HG03469 (cell line): ENCODE results near the gene TMEM266.

Experiments used
- ATAC-seq: cut with Tn5 transposase; IDR thresholded peaks from one replicate; pipeline ENCODE4 v1.9.1; 2021; ENCODE audit warnings: mild to moderate bottlenecking, moderate library complexity, moderate number of reproducible peaks; ENCODE audit not compliant: unreplicated experiment

Gene TMEM266

DNA sequence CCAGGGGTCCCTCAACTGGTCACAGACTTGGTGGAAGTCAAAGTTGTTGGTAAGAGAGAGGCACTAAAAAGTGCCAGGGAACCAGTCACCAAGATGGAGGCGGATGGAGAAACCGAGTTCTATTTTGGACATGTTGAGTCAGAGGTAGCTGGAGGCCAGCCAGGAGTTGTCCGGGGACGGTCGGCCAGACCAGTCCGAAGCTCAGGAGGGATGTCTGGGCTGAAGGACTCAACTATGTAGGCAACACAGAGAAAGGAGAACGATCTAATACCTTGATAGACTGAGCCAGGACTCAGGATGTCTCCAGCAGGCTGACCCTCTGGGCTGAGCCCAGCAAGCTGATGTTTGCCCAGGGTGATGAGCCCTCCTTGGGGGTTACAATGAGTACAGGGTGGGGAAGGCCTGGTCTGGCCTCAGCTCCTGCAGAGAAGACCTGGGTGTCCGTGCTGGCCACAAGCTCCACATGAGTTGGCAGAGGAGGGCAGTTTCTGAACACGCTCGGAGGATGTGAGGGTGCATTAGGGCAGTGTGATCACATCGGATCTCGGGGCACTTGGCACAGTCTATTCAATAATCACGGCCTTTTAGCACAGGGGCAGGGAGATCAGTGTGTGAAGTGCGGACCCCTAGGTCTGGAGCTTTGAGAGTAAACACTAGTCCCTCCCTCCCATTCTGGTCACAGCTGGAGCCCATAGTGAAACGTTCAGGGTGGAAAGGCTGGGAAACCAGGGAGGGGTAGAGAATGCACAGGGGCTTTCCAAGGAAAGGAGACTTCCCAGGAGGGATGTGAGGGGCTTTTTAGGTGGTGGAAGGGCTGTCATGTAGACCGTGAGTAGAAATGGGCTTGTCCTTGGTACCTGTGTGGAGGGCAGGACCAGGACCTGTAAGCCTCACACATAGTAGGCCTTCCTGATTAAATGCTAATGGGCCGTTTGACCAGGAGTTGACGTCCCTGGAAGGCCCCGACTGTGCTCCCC, 139.6 kb downstream of the TMEM266 start:
- no peak for ATAC-seq

DNA sequence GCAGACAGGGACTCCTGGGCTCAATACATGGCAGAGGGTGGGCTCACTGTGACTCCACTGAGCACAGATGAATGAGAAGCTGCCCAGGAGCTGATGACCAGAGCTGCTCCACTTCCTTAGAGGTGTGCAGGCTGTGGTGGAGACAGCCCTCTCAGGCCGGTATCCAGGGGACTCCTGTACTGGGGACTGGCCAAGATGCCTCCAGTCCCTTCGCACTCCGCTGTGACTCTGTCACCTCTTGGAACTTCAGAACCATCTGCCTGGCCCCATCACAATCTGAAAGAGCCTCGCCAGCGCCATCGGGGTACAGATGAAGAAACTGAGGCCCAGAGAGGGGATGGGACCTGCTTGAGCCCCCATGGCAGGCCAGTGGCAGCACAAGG, 140.3 kb downstream of the TMEM266 start:
- no peak for ATAC-seq

GRCh38 chr15:76200641-76201105, 140.9 kb downstream of the TMEM266 start:
- ATAC-seq = no peak

DNA sequence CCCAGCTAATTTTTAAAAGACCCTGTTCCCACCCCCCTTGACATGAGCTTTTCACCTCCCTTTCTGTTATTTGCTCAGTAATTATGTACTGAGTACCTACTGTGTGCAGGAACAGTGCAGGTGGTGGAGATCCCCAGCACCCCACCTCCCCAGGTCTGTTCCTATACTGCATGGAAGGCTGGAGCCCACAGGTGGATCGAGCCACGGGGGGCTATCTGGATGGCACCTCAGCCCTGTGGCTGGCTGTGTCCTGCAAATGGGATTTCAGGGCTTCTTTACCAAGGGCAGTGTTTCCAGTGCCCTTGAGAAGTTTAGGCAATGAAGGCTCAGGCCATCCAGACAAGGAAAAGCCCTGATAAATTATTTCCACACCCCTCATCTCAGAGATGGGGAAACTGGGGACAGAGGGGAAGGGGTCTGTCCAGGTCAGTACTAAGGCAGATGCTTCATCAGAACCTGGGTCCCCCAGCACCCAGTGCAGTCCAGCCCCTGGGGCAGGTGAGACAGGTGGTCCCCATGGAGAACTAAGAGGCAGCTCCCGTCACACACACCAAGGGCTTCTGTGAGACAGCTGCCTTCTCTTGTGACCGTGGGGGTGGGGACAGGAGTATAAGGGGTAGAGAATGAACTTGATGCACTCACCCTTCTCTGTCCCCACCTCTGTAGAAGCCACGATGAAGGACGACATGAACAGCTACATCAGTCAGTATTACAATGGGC, 141.9 kb downstream of the TMEM266 start:
- no peak for ATAC-seq

GRCh38 chr15:76203346-76204108, 143.7 kb downstream of the TMEM266 start:
- no peak for ATAC-seq

- ATAC-seq = no peak
Observed at GRCh38 chr15:76204109-76204845, 144.5 kb downstream of the TMEM266 start.

DNA sequence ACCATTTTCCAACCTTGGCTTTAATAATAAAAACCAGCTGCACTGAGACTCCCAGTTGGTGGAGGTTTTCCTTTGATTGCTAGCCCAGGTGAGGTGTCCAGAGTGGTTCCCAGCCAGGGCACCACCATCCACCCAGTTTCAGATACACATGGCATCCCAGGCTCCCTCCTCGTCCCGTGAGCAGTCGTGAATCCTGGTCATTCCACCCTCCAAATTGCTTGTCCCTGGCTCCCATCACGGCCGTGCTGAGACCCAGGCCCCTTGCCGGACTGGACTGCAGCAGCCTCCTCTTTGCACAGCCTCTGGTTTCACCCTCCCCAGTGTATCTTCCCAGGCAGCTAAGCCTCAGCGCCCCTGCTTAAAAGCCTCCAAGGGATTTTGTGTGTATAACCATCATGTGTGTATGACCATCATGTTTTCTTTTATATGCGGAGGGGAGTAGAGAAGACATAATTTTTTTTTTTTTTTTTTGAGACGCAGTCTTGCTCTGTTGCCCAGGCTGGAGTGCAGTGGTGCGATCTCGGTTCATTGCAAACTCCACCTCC, 145.2 kb downstream of the TMEM266 start:
- ATAC-seq = no peak

GRCh38 chr15:76206325-76206976, 146.7 kb downstream of the TMEM266 start:
- ATAC-seq = no peak

- no peak for ATAC-seq
Observed at GRCh38 chr15:76208084-76208785, 148.4 kb downstream of the TMEM266 start.

GRCh38 chr15:76208786-76209424, 149.1 kb downstream of the TMEM266 start:
- ATAC-seq = no peak

DNA sequence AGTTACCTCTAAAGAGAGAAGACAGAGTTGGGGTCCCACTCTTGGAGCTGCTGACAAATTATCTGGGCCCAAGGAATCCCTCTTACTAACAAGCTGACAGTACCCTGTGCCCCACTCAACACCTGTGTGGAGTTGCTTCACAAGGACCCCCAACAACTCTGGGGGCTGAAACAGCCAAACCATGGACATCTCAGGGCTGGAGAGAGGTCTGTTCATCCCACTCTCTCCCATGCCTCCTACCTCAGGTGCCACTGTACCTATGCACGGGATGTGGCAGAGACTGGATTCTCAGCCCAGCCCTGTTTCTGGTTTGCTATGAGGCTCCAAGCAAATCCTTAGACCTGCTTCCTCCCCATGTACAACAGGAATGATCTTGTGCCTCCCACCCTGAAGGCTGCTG, 149.7 kb downstream of the TMEM266 start:
- ATAC-seq = no peak

GRCh38 chr15:76209942-76210341, 150.2 kb downstream of the TMEM266 start:
- no peak for ATAC-seq

DNA sequence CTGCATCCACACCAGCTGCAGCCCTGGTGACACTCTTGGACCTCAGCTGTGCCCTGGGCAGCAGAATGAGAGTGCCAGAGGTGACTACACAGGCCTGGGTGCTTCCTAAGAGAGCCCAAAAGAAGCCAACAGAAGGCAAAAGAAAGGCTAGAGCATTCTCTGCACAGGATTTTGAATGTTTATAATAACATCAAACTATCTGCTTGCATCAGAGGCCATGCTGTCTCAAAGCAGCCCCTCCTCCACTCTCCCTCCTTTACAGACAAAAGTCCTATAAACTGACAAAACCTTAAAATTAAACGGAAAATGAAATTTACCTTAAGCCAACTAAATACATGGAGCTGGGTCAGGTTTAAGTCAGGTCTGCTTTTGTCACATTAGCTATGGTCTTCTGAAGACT, 155.8 kb downstream of the TMEM266 start:
- no peak for ATAC-seq

- no peak for ATAC-seq
Observed at GRCh38 chr15:76217029-76217881, 157.5 kb downstream of the TMEM266 start.

GRCh38 chr15:76217882-76218217, 158.1 kb downstream of the TMEM266 start:
- no peak for ATAC-seq

- ATAC-seq = no peak
Observed at GRCh38 chr15:76221085-76221767, 161.4 kb downstream of the TMEM266 start.

GRCh38 chr15:76222159-76222558, 162.4 kb downstream of the TMEM266 start:
- no peak for ATAC-seq
